Natural killer cell (primary cell): Measurements from ENCODE around the gene ZMAT5. TPM values are rescaled to one million over a fixed set of nuclear protein-coding genes. Genes with fewer than 3 reads are reported as not detected.

Experiments used
- ATAC-seq, 3 donors: fragments of 150-1000 bp in 2 of 3; fragments of 200-7000 bp in 1 of 3; cut with Tn5 transposase; 1 replicate in 1 of 3; 2 replicates in 2 of 3; pipeline ENCODE4 v1.10.0; 2021; ENCODE audit warnings: mild to moderate bottlenecking in 2 of 3, moderate library complexity in 2 of 3
- DNase-seq, 2 donors: peaks; one replicate each; pipeline versions ENCODE4 v3.0.0 to v3.0.0-alpha.2; 2013 to 2021; ENCODE audit warnings: mixed read lengths in 1 of 2
- H3K27ac ChIP-seq: one replicate; pipeline ENCODE4 v1.5.1; 2013; ENCODE audit warnings: mild to moderate bottlenecking, low read length
- H3K27me3 ChIP-seq: one replicate; pipeline ENCODE4 v1.6.1; 2013; ENCODE audit warnings: low read length; ENCODE audit not compliant: control insufficient read depth, insufficient read depth
- H3K36me3 ChIP-seq: one replicate; pipeline ENCODE4 v1.6.1; 2013; ENCODE audit warnings: low read length; ENCODE audit not compliant: control insufficient read depth, insufficient read depth
- H3K4me1 ChIP-seq: one replicate; pipeline ENCODE4 v1.6.1; 2013; ENCODE audit warnings: low read length; ENCODE audit not compliant: control insufficient read depth, insufficient read depth
- H3K4me3 ChIP-seq: one replicate; pipeline ENCODE4 v1.5.1; 2013; ENCODE audit warnings: low read length
- H3K9me3 ChIP-seq: one replicate; pipeline ENCODE4 v1.6.1; 2013; ENCODE audit warnings: low read length; ENCODE audit not compliant: control insufficient read depth, insufficient read depth
- H3K27ac Mint-ChIP-seq, 2 donors: one replicate each; pipeline ENCODE4 v1.8.0; 2022; ENCODE audit warnings: mild to moderate bottlenecking in 2 of 2, mixed read lengths in 2 of 2, moderate library complexity in 1 of 2
- H3K27me3 Mint-ChIP-seq, 2 donors: one replicate each; pipeline ENCODE4 v1.8.0; 2022; ENCODE audit warnings: low read depth in 2 of 2, mixed read lengths in 2 of 2
- H3K36me3 Mint-ChIP-seq: one replicate; pipeline ENCODE4 v1.8.0; 2022; ENCODE audit warnings: mixed read lengths
- H3K4me1 Mint-ChIP-seq, 2 donors: one replicate each; pipeline ENCODE4 v1.8.0; 2022; ENCODE audit warnings: mixed read lengths in 2 of 2
- H3K4me3 Mint-ChIP-seq: one replicate; pipeline ENCODE4 v1.8.0; 2022; ENCODE audit warnings: mild to moderate bottlenecking, moderate library complexity, mixed read lengths
- H3K9me3 Mint-ChIP-seq, 2 donors: one replicate each; pipeline ENCODE4 v1.8.0; 2022; ENCODE audit warnings: mixed read lengths in 2 of 2
- WGBS: methylation state at CpG from one replicate; pipeline ENCODE4 v1.1.7; 2013; ENCODE audit warnings: missing lambda C conversion rate; ENCODE audit not compliant: insufficient coverage; 5-methylcytosine and 5-hydroxymethylcytosine counted together
- intact Hi-C: fragments of 100-400 bp; cut with micrococcal nuclease; formaldehyde crosslinking; loops from one replicate; pipeline ENCODE4 v1.14.2; 2022
- total RNA-seq, 4 donors: library from RNA; stranded (reverse); fragments of 120-200 nt in 1 of 4; gene quantifications; one replicate each; pipeline versions ENCODE4 v1.2.3 to v1.2.4, GENCODE V29; 2013 to 2022
- TF ChIP-seq, protein P1 (sequence below): fragments of 200-600 bp; IDR thresholded peaks from one replicate; pipeline ENCODE4 v1.8.0; 2022; ENCODE audit warnings: antibody characterized with exemption

ZMAT5 gene
- total RNA-seq, 3 donors from 2014 or later (not counting 1 experiment from before 2014, with no cell fraction given), result 15.9 to 20.0 (median 16.0) TPM

DNA sequence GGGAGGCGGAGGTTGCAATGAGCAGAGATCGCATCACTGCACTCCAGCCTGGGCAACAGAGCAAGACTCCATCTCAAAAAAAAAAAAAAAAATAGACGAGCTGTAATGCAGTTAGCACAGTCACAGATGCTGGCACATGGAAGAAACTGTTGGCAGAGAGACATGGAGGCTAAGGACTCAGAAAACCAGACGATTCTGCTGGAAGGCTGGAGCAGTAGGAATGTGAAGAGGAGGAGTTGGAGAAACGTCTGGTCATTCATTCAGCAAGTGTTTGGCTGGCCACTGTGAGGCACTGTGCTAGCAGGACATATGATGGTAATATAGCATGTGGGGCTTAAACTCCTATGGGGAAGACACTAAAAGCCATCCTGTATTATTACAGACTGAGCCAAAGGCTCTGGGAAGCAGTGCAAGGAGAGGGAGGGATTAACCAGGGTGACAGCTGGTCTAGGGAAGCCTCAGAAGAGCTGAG is 5.4 kb upstream of the ZMAT5 start:
- H3K4me1 Mint-ChIP-seq, result peaks cover 13 to 17% of the 10 kb centered on the region in 2 donors
- TF ChIP-seq, protein P1, sequence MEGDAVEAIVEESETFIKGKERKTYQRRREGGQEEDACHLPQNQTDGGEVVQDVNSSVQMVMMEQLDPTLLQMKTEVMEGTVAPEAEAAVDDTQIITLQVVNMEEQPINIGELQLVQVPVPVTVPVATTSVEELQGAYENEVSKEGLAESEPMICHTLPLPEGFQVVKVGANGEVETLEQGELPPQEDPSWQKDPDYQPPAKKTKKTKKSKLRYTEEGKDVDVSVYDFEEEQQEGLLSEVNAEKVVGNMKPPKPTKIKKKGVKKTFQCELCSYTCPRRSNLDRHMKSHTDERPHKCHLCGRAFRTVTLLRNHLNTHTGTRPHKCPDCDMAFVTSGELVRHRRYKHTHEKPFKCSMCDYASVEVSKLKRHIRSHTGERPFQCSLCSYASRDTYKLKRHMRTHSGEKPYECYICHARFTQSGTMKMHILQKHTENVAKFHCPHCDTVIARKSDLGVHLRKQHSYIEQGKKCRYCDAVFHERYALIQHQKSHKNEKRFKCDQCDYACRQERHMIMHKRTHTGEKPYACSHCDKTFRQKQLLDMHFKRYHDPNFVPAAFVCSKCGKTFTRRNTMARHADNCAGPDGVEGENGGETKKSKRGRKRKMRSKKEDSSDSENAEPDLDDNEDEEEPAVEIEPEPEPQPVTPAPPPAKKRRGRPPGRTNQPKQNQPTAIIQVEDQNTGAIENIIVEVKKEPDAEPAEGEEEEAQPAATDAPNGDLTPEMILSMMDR, result no peak
- no peak overlapping the region for H3K4me3 Mint-ChIP-seq

DNA sequence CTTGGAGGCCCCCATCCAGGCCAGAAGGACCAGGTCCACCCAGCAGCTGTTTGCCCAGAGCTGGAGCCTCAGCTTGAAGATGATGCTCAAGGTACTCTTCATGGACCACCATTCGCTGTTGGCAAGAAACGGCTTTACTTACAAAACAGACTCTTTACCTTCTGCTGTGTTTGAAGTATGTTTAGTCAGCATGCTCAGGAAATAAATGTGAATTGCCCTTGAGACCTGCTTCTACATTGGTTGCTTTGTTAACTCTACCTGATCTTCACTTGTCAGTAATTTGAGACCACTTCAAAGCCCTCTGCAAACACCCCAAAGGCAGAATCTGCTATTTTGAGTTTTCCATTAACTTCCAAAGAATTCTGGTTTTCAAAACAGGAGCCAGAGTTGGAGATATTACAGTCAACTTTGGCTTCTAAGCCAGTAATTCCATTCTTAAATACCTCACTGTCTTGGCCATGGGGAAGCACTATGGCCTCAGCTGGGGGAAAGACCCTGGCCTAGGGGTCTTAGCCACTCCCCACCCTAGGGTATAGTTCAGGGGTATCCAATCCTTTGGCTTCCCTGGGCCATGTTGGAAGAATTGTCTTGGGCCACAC is 3.0 kb upstream of the ZMAT5 start:
- ATAC-seq (no peak), DNase-seq (no peak)
- Mint-ChIP-seq H3K36me3 (no peaks in the 10 kb centered on the region), H3K9me3 (no peaks in the 10 kb centered on the region), H3K27me3 (no peaks in the 10 kb centered on the region), H3K4me1 (peaks cover 34 to 37% of the 10 kb centered on the region in 2 donors), H3K4me3 (no peak overlapping the region), H3K27ac (no peak overlapping the region)
- Histone ChIP-seq H3K4me1 (peaks cover 23% of the 10 kb centered on the region), H3K9me3 (no peaks in the 10 kb centered on the region), H3K27ac (no peak overlapping the region), H3K36me3 (peaks cover 17% of the 10 kb centered on the region), H3K4me3 (no peak overlapping the region), H3K27me3 (no peaks in the 10 kb centered on the region)
- TF ChIP-seq, protein P1, result no peak
- intact Hi-C loops, result loop anchor here (10.0 kb wide), 1 partner anchor 165 kb away; the partner anchor contains the start of gene NF2
- WGBS, result no CpG with 5 or more reads among the region's 2 CpGs

More for the DNA sequence above, 5.4 kb upstream of the ZMAT5 start:
- Histone ChIP-seq H3K4me3 (no peak overlapping the region), H3K27ac (no peak overlapping the region), H3K36me3 (peaks cover 17% of the 10 kb centered on the region), H3K4me1 (peaks cover 11% of the 10 kb centered on the region), H3K27me3 (no peaks in the 10 kb centered on the region), H3K9me3 (no peaks in the 10 kb centered on the region)
- no peak for ATAC-seq
- Mint-ChIP-seq H3K27me3 (no peaks in the 10 kb centered on the region), H3K9me3 (no peaks in the 10 kb centered on the region), H3K27ac (no peak overlapping the region), H3K36me3 (no peaks in the 10 kb centered on the region)
- DNase-seq, result no peak
- intact Hi-C loops, result no loop called here
- 82% methylated on average over 5 of the region's 5 CpGs for WGBS

DNA sequence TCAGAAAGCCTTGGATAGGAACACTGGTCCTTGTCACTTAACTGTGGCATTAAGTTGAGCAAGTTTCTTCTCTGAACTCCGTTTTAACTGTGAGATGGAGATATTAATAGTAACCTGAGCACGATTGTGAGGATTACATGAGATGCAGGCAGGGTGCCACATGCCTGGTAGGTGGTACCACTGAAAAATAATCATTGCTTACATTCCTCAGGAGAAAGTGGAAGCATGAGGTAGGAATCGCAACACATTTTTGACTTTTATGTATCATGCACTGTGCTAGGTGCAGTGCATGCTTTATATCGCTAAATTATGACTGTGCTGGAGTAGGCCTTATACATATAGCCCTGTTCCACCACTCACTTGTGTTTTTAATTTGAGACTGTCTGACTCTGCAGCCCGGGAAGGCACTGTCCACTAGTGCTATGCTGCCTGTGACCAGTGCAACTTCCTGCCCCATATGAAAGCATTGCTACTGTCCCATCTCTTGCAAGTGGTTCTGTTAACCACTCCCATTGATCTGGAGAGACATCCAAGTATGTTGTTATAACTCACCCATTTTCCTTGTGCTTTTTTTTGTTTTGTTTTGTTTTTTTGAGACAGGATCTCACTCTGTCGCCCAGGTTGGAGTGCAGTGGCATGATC is 1.4 kb upstream of the ZMAT5 start:
- H3K27ac Mint-ChIP-seq, result peak overlapping the region; percentile 93 to 99
- H3K36me3 Mint-ChIP-seq, result no peaks in the 10 kb centered on the region
- Histone ChIP-seq H3K36me3 (peaks cover 17% of the 10 kb centered on the region), H3K9me3 (no peaks in the 10 kb centered on the region), H3K4me3 (peak overlapping the region; percentile 72), H3K27ac (no peak overlapping the region), H3K27me3 (no peaks in the 10 kb centered on the region), H3K4me1 (peaks cover 23% of the 10 kb centered on the region)
- peak overlapping the region; percentile 95 for H3K4me3 Mint-ChIP-seq
- TF ChIP-seq, protein P1, result no peak
- H3K27me3 Mint-ChIP-seq, result no peaks in the 10 kb centered on the region
- DNase-seq, result no peak
- no peak for ATAC-seq
- peaks cover 34 to 37% of the 10 kb centered on the region in 2 donors for H3K4me1 Mint-ChIP-seq
- H3K9me3 Mint-ChIP-seq, result no peaks in the 10 kb centered on the region
- intact Hi-C loops, result loop anchor here (10.0 kb wide), 1 partner anchor 163 kb away; the partner anchor contains the start of gene NF2
- WGBS, result 60% methylated on average over 6 of the region's 6 CpGs
